H9 (cell line): ENCODE measurements around the gene MNAT1. TPM values are rescaled to one million over a fixed set of nuclear protein-coding genes. Genes with fewer than 3 reads are reported as not detected.
"Not testable (repeated sequence)": the region's sequence is repeated elsewhere in the genome, so short reads cannot be mapped to it uniquely, and the experiment has no call there.

Experiments
- DNase-seq: peaks from one replicate; pipeline ENCODE4 v3.0.0-alpha.2; 2017
- H2AFZ ChIP-seq: one replicate; pipeline ENCODE4 v1.6.1; 2013; ENCODE audit warnings: mild to moderate bottlenecking, low read length, control low read depth, moderate library complexity
- H2AK5ac ChIP-seq: 2 replicates; pipeline ENCODE4 v1.6.1; 2013; ENCODE audit warnings: low read length, control low read depth, mixed read lengths; ENCODE audit not compliant: insufficient read length
- H2BK120ac ChIP-seq: one replicate; pipeline ENCODE4 v1.6.1; 2013; ENCODE audit warnings: low read depth, mild to moderate bottlenecking, low read length, control low read depth, inconsistent platforms; ENCODE audit not compliant: poor library complexity, severe bottlenecking
- H2BK12ac ChIP-seq: 2 replicates; pipeline ENCODE4 v1.6.1; 2013; ENCODE audit warnings: low read length, control low read depth, mixed read lengths, low read depth; ENCODE audit not compliant: insufficient read length
- H2BK15ac ChIP-seq: 2 replicates; pipeline ENCODE4 v1.6.1; 2013; ENCODE audit warnings: low read depth, low read length, control low read depth
- H2BK20ac ChIP-seq: one replicate; pipeline ENCODE4 v1.6.1; 2013; ENCODE audit warnings: low read depth, mild to moderate bottlenecking, low read length, control low read depth, inconsistent platforms; ENCODE audit not compliant: poor library complexity, severe bottlenecking
- H2BK5ac ChIP-seq: 2 replicates; pipeline ENCODE4 v1.6.1; 2013; ENCODE audit warnings: low read length, control low read depth, mixed read lengths; ENCODE audit not compliant: insufficient read length
- H3K14ac ChIP-seq: 2 replicates; pipeline ENCODE4 v1.6.1; 2013; ENCODE audit warnings: low read length, control low read depth; ENCODE audit not compliant: insufficient read depth
- H3K18ac ChIP-seq: 2 replicates; pipeline ENCODE4 v1.6.1; 2013; ENCODE audit warnings: low read depth, mild to moderate bottlenecking, mixed read lengths, low read length, control low read depth; ENCODE audit not compliant: insufficient read length
- H3K23ac ChIP-seq: 2 replicates; pipeline ENCODE4 v1.6.1; 2013; ENCODE audit warnings: low read length, control low read depth, mixed read lengths, low read depth; ENCODE audit not compliant: insufficient read length
- H3K23me2 ChIP-seq: 2 replicates; pipeline ENCODE4 v1.6.1; 2013; ENCODE audit warnings: low read depth, mild to moderate bottlenecking, mixed read lengths, low read length, control low read depth; ENCODE audit not compliant: insufficient read length, poor library complexity, severe bottlenecking
- H3K27ac ChIP-seq: 2 replicates; pipeline ENCODE4 v1.5.1; 2013; ENCODE audit warnings: low read length, control low read depth, mixed read lengths, low read depth; ENCODE audit not compliant: insufficient read length
- H3K27me3 ChIP-seq: 2 replicates; pipeline ENCODE4 v1.6.1; 2013; ENCODE audit warnings: low read length, control low read depth, inconsistent platforms; ENCODE audit not compliant: insufficient read depth
- H3K4ac ChIP-seq: 2 replicates; pipeline ENCODE4 v1.6.1; 2013; ENCODE audit warnings: low read depth, mild to moderate bottlenecking, control low read depth, inconsistent platforms, low read length, moderate library complexity
- H3K4me1 ChIP-seq: 2 replicates; pipeline ENCODE4 v1.6.1; 2013; ENCODE audit warnings: low read length, control low read depth, inconsistent platforms; ENCODE audit not compliant: insufficient read depth
- H3K4me2 ChIP-seq: 2 replicates; pipeline ENCODE4 v1.6.1; 2013; ENCODE audit warnings: low read length, control low read depth, mixed read lengths; ENCODE audit not compliant: insufficient read length, insufficient read depth
- H3K56ac ChIP-seq: 2 replicates; pipeline ENCODE4 v1.6.1; 2013; ENCODE audit warnings: low read depth, mild to moderate bottlenecking, mixed read lengths, low read length, control low read depth; ENCODE audit not compliant: insufficient read length
- H3K79me1 ChIP-seq: 2 replicates; pipeline ENCODE4 v1.6.1; 2013; ENCODE audit warnings: low read depth, mild to moderate bottlenecking, moderate library complexity, low read length, control low read depth, inconsistent platforms; ENCODE audit not compliant: insufficient read depth, poor library complexity, severe bottlenecking
- H3K79me2 ChIP-seq: 2 replicates; pipeline ENCODE4 v1.6.1; 2013; ENCODE audit warnings: low read length, control low read depth, inconsistent platforms; ENCODE audit not compliant: insufficient read depth
- H3K9ac ChIP-seq: 2 replicates; pipeline ENCODE4 v1.6.1; 2013; ENCODE audit warnings: low read length, control low read depth, mixed read lengths; ENCODE audit not compliant: insufficient read length; ENCODE audit errors: extremely low read depth
- H3K9me3 ChIP-seq: one replicate; pipeline ENCODE4 v1.6.1; 2013; ENCODE audit warnings: low read depth, low read length, inconsistent platforms; ENCODE audit not compliant: control insufficient read depth
- H3T11ph ChIP-seq: one replicate; pipeline ENCODE4 v1.6.1; 2013; ENCODE audit warnings: mild to moderate bottlenecking, low read length, control low read depth, inconsistent platforms
- H4K20me1 ChIP-seq: one replicate; pipeline ENCODE4 v1.6.1; 2013; ENCODE audit not compliant: control insufficient read depth, insufficient read length, insufficient read depth
- H4K5ac ChIP-seq: 2 replicates; pipeline ENCODE4 v1.6.1; 2013; ENCODE audit warnings: low read depth, mild to moderate bottlenecking, mixed read lengths, low read length, control low read depth; ENCODE audit not compliant: insufficient read length
- H4K8ac ChIP-seq: replicated peaks from 2 replicates; pipeline ENCODE4 v1.6.1; 2013; ENCODE audit warnings: low read length, control low read depth, mixed read lengths, low read depth; ENCODE audit not compliant: insufficient read length
- H4K91ac ChIP-seq: 2 replicates; pipeline ENCODE4 v1.6.1; 2013; ENCODE audit warnings: low read depth, mild to moderate bottlenecking, moderate library complexity, mixed read lengths, low read length, control low read depth; ENCODE audit not compliant: insufficient read length
- H3K27ac Mint-ChIP-seq, 3 experiments: 2 replicates in 2 of 3; 3 replicates in 1 of 3; pipeline ENCODE4 v1.8.0; 2020 to 2021; ENCODE audit warnings: mixed read lengths in 3 of 3, mild to moderate bottlenecking in 1 of 3, moderate library complexity in 1 of 3
- H3K27me3 Mint-ChIP-seq: 2 replicates; pipeline ENCODE4 v1.8.0; 2021; ENCODE audit warnings: low read depth, mild to moderate bottlenecking, moderate library complexity, mixed read lengths
- H3K36me3 Mint-ChIP-seq, 3 experiments: 2 replicates in 2 of 3; 3 replicates in 1 of 3; pipeline ENCODE4 v1.8.0; 2020 to 2021; ENCODE audit warnings: low read depth in 3 of 3, mixed read lengths in 3 of 3; ENCODE audit not compliant: insufficient read depth in 1 of 3
- H3K4me1 Mint-ChIP-seq, 2 experiments: 2 replicates each; pipeline ENCODE4 v1.8.0; 2020; ENCODE audit warnings: mixed read lengths in 2 of 2
- H3K4me3 Mint-ChIP-seq, 2 experiments: 2 replicates in 1 of 2; 3 replicates in 1 of 2; pipeline ENCODE4 v1.8.0; 2020 to 2021; ENCODE audit warnings: mild to moderate bottlenecking in 2 of 2, mixed read lengths in 2 of 2, moderate library complexity in 1 of 2
- H3K9me3 Mint-ChIP-seq, 2 experiments: 2 replicates in 1 of 2; 3 replicates in 1 of 2; pipeline ENCODE4 v1.8.0; 2020; ENCODE audit warnings: mild to moderate bottlenecking in 2 of 2, mixed read lengths in 2 of 2, moderate library complexity in 1 of 2
- WGBS: extraction: QIAGEN DNeasy Blood & Tissue Kit; methylation state at CpG from one replicate; pipeline ENCODE4 v1.1.7; 2013; ENCODE audit warnings: missing lambda C conversion rate, low lambda C conversion rate, mixed read lengths; ENCODE audit not compliant: insufficient read length; ENCODE audit errors: extremely low coverage; 5-methylcytosine and 5-hydroxymethylcytosine counted together
- total RNA-seq: library from RNA; stranded (reverse); gene quantifications from 2 replicates; pipeline ENCODE4 v1.2.1, GENCODE V29; 2021
- TF ChIP-seq, protein P1 (sequence below): fragments of 200-600 bp; sonication (generic); conservative IDR thresholded peaks from 3 replicates; pipeline ENCODE4 v1.8.0; 2021; ENCODE audit warnings: antibody characterized with exemption, mild to moderate bottlenecking

The MNAT1 gene
- total RNA-seq, 1 experiment from 2014 or later: 43.1 TPM

DNA sequence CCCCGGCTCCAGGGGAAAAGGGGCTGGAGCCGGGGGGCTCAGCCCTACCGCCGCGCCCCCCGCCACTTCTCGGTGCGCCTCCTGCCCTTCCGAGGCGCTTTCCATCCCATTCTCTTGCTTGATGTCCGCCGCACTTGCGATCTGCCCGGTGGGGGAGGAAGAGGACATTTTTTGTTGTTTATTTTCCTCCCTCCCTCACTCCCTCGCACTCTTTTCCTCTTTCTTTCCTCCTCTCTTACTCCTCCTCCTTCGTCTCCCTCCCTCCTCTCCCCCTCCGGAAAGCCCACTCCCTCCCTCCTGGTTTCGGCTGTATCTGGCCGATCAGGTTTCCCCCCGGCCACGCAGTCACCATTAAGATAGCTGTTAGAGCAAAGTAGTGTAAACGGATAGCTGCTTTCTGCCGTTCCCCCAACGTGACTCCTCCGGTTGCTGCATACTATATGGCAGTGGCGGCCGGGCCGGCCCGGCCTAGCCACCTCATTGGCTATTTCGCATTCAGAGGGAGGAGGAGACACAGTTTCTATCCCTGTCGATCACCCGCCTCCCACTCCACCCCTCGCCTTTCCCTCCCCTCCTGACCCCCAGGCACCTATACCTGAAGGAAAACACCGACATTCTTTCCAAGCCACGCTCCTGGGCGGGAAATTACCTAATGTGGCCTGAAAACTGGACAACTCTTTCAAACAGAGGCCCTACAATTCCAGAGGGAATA, 10.5 kb upstream of the MNAT1 start, which contains the start of gene SIX4:
Gene SIX4, minus strand, starts transcription at position 445 of the 712 bp plus-strand sequence. Its CDS starts 277 bp downstream, at position 168.
- Mint-ChIP-seq H3K27me3 (peaks cover 1% of the 10 kb centered on the region), H3K4me3 (peak within 1 kb of the TSS; percentile 96), H3K36me3 (peaks cover 15 to 22% (median 16%) of the 10 kb centered on the region in 3 experiments), H3K9me3 (no peaks in the 10 kb centered on the region; a peak in 1 of 5 replicates), H3K27ac (peak within 1 kb of the TSS; percentile 93 to 98 (median 97)), H3K4me1 (peaks cover 22 to 24% of the 10 kb centered on the region in 2 experiments)
- Histone ChIP-seq H4K91ac (no peak within 1 kb of the TSS), H2BK120ac (no peak within 1 kb of the TSS), H4K8ac (no peak within 1 kb of the TSS), H3K56ac (no peak within 1 kb of the TSS), H2AK5ac (no peak within 1 kb of the TSS), H2BK20ac (no peak within 1 kb of the TSS), H3K79me1 (peaks cover 6% of the 10 kb centered on the region), H3K18ac (peak within 1 kb of the TSS; percentile 86), H2BK5ac (peak within 1 kb of the TSS; percentile 58), H3K27ac (peak within 1 kb of the TSS; percentile 92), H3K23ac (no peak within 1 kb of the TSS), H3K9ac (peak within 1 kb of the TSS; percentile 94), H3K79me2 (peaks cover 7% of the 10 kb centered on the region; the same call in 1 of the 2 replicates), H3T11ph (no peak within 1 kb of the TSS), H3K4me1 (peaks cover 3% of the 10 kb centered on the region; the same call in 1 of the 2 replicates), H2BK12ac (no peak within 1 kb of the TSS), H3K9me3 (no peaks in the 10 kb centered on the region), H4K5ac (no peak within 1 kb of the TSS), H2AFZ (peak within 1 kb of the TSS; percentile 75), H3K14ac (peak within 1 kb of the TSS; percentile 65), H3K27me3 (no peaks in the 10 kb centered on the region), H4K20me1 (no peaks in the 10 kb centered on the region), H3K4me2 (peak within 1 kb of the TSS; percentile 75), H3K4ac (no peak within 1 kb of the TSS; the same call in 1 of the 2 replicates), H3K23me2 (peaks cover 20% of the 10 kb centered on the region), H2BK15ac (0 out of 2 replicates have a peak within 1 kb of the TSS, but pooled peaks have one; percentile 24)
- TF ChIP-seq, protein P1, sequence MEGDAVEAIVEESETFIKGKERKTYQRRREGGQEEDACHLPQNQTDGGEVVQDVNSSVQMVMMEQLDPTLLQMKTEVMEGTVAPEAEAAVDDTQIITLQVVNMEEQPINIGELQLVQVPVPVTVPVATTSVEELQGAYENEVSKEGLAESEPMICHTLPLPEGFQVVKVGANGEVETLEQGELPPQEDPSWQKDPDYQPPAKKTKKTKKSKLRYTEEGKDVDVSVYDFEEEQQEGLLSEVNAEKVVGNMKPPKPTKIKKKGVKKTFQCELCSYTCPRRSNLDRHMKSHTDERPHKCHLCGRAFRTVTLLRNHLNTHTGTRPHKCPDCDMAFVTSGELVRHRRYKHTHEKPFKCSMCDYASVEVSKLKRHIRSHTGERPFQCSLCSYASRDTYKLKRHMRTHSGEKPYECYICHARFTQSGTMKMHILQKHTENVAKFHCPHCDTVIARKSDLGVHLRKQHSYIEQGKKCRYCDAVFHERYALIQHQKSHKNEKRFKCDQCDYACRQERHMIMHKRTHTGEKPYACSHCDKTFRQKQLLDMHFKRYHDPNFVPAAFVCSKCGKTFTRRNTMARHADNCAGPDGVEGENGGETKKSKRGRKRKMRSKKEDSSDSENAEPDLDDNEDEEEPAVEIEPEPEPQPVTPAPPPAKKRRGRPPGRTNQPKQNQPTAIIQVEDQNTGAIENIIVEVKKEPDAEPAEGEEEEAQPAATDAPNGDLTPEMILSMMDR: no peak
- peak; percentile 94 for DNase-seq
- no CpG with 5 or more reads among the region's 36 CpGs for WGBS

DNA sequence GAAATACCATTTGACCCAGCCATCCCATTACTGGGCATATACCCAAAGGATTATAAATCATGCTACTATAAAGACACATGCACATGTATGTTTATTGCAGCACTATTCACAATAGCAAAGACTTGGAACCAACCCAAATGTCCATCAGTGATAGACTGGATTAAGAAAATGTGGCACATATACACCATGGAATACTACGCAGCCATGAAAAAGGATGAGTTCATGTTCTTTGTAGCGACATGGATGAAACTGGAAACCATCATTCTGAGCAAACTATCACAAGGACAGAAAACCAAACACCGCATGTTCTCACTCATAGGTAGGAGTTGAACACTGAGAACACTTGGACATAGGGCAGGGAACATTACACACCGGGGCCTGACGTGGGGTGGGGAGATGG, 3.3 kb upstream of the MNAT1 start:
- DNase-seq, H3T11ph ChIP-seq, H3K9me3 Mint-ChIP-seq, H3K27me3 Mint-ChIP-seq, H4K20me1 ChIP-seq, H3K79me2 ChIP-seq, H3K4me3 Mint-ChIP-seq, H3K36me3 Mint-ChIP-seq, H2BK120ac ChIP-seq, H3K4me2 ChIP-seq, H2AFZ ChIP-seq, H3K9me3 ChIP-seq, H3K27ac Mint-ChIP-seq, H2BK5ac ChIP-seq, H3K27ac ChIP-seq, H3K56ac ChIP-seq, H3K23me2 ChIP-seq, H4K8ac ChIP-seq, H3K18ac ChIP-seq, H4K5ac ChIP-seq, H3K4ac ChIP-seq, H3K27me3 ChIP-seq, H3K23ac ChIP-seq, H2BK15ac ChIP-seq, H2BK20ac ChIP-seq, H3K9ac ChIP-seq, H2BK12ac ChIP-seq, H3K14ac ChIP-seq, H2AK5ac ChIP-seq, H3K79me1 ChIP-seq, H4K91ac ChIP-seq, H3K4me1 ChIP-seq: not testable (repeated sequence)
- H3K4me1 Mint-ChIP-seq: peaks cover 9 to 16% of the 10 kb centered on the region in 2 experiments
- no CpG with 5 or more reads among the region's 5 CpGs for WGBS
